Endothelial cell of umbilical vein (primary cell): ENCODE data around the gene PEX7. TPM values are rescaled to one million over a fixed set of nuclear protein-coding genes. Genes with fewer than 3 reads are reported as not detected.

ENCODE experiments used
- BruUV-seq: library from RNA; stranded (reverse); fragments of 400-500 nt; replicated peaks from 2 replicates; lab custom pipeline; 2021; lab: Mats Ljungman, UMichigan
- CTCF ChIA-PET: fragments of 300-600, 350-600 bp; sonication (Branson Sonifier 250); formaldehyde crosslinking; loops from one replicate; lab custom pipeline; 2021; ENCODE audit warnings: antibody characterized with exemption, inconsistent platforms; lab: Charles Lee
- POLR2A ChIA-PET: fragments of 300-600, 350-600 bp; sonication (Branson Sonifier 250); formaldehyde crosslinking; loops from one replicate; lab custom pipeline; 2021; ENCODE audit warnings: antibody characterized with exemption, inconsistent platforms; lab: Charles Lee
- DNase-seq: peaks from one replicate; pipeline ENCODE4 v3.0.0-alpha.2; 2011; ENCODE audit warnings: low read depth, low spot score
- FAIRE-seq: peaks from 2 replicates; lab custom pipeline; 2011; peaks lifted over from hg19 to GRCh38; lab: Jason Lieb, UNC
- H2AFZ ChIP-seq: 2 replicates; pipeline ENCODE4 v1.6.0; 2012; ENCODE audit warnings: low read depth, low read length, control low read depth, inconsistent platforms
- H3K27ac ChIP-seq: 2 replicates; pipeline ENCODE4 v1.5.1; 2011; ENCODE audit warnings: low read depth, mild to moderate bottlenecking, control low read depth, low read length, moderate library complexity; ENCODE audit not compliant: insufficient read depth
- H3K27me3 ChIP-seq, 2 experiments: 2 replicates each; pipeline versions ENCODE4 v1.6.0 to v1.6.1; 2011; ENCODE audit warnings: low read length in 2 of 2, mixed read lengths in 1 of 2; ENCODE audit not compliant: control insufficient read depth in 2 of 2, insufficient read depth in 2 of 2
- H3K36me3 ChIP-seq, 2 experiments: 2 replicates in 1 of 2; 3 replicates in 1 of 2; pipeline ENCODE4 v1.5.1; 2011; ENCODE audit warnings: low read length in 2 of 2, mild to moderate bottlenecking in 1 of 2, moderate library complexity in 1 of 2; ENCODE audit not compliant: control insufficient read depth in 2 of 2, insufficient read depth in 2 of 2; ENCODE audit errors: extremely low read depth in 1 of 2
- H3K4me1 ChIP-seq: 3 replicates; pipeline ENCODE4 v1.5.1; 2011; ENCODE audit warnings: mild to moderate bottlenecking, low read length; ENCODE audit not compliant: control insufficient read depth, insufficient read depth; ENCODE audit errors: extremely low read depth
- H3K4me2 ChIP-seq: 2 replicates; pipeline ENCODE4 v1.6.1; 2011; ENCODE audit warnings: low read length, control low read depth, mixed read lengths; ENCODE audit not compliant: insufficient read depth
- H3K4me3 ChIP-seq, 3 experiments: fragments of 200-600 bp in 1 of 3; sonication (generic), shearing (Covaris generic) in 1 of 3; replicated peaks in 1 of 3; 2 replicates each; pipeline ENCODE4 v1.5.1; 2011 to 2016; ENCODE audit warnings: control low read depth in 3 of 3, low read length in 3 of 3, mild to moderate bottlenecking in 2 of 3, inconsistent platforms in 1 of 3, low read depth in 1 of 3, moderate library complexity in 1 of 3; ENCODE audit not compliant: insufficient read depth in 1 of 3
- H3K79me2 ChIP-seq: 2 replicates; pipeline ENCODE4 v1.6.0; 2012; ENCODE audit warnings: low read length, inconsistent platforms; ENCODE audit not compliant: control insufficient read depth, insufficient read depth
- H3K9ac ChIP-seq: replicated peaks from 2 replicates; pipeline ENCODE3; 2011; ENCODE audit warnings: low read length, control low read depth; ENCODE audit not compliant: insufficient read depth; ENCODE audit errors: extremely low read depth
- H3K9me1 ChIP-seq: replicated peaks from 3 replicates; pipeline ENCODE4 v1.6.0; 2011; ENCODE audit warnings: mild to moderate bottlenecking, low read length; ENCODE audit not compliant: control insufficient read depth, insufficient read depth; ENCODE audit errors: extremely low read depth
- H3K9me3 ChIP-seq: replicated peaks from 2 replicates; pipeline ENCODE4 v1.5.1; 2012; ENCODE audit warnings: low read length, inconsistent platforms; ENCODE audit not compliant: control insufficient read depth, insufficient read depth
- H4K20me1 ChIP-seq: replicated peaks from 2 replicates; pipeline ENCODE3; 2011; ENCODE audit warnings: mild to moderate bottlenecking, low read length; ENCODE audit not compliant: control insufficient read depth, insufficient read depth; ENCODE audit errors: extremely low read depth
- EZH2 ChIP-seq: IDR thresholded peaks from 2 replicates; pipeline ENCODE4 v1.6.1; 2012; ENCODE audit warnings: borderline replicate concordance, low read depth, mild to moderate bottlenecking, moderate library complexity, low read length, inconsistent platforms; ENCODE audit not compliant: severe bottlenecking
- FOS ChIP-seq: IDR thresholded peaks from 2 replicates; pipeline ENCODE4 v1.6.1; 2011; ENCODE audit warnings: mild to moderate bottlenecking, low read length, moderate library complexity, borderline replicate concordance; ENCODE audit not compliant: insufficient read depth
- GATA2 ChIP-seq: IDR thresholded peaks from 2 replicates; pipeline ENCODE4 v1.7.0; 2011; ENCODE audit warnings: low read depth, mild to moderate bottlenecking, moderate library complexity, mixed read lengths, low read length; ENCODE audit not compliant: insufficient read length, insufficient read depth
- JUN ChIP-seq: IDR thresholded peaks from 2 replicates; pipeline ENCODE4 v1.6.1; 2011; ENCODE audit warnings: borderline replicate concordance, low read depth; ENCODE audit not compliant: insufficient read length, insufficient read depth
- MAX ChIP-seq: IDR thresholded peaks from 2 replicates; pipeline ENCODE4 v1.6.1; 2011; ENCODE audit not compliant: insufficient read depth, insufficient read length
- MYC ChIP-seq: IDR thresholded peaks from one replicate; pipeline ENCODE4 v1.6.1; 2011; ENCODE audit warnings: mild to moderate bottlenecking, low read depth, low read length
- POLR2A ChIP-seq: IDR thresholded peaks from 2 replicates; pipeline ENCODE4 v1.6.1; 2012; ENCODE audit warnings: low read depth, mild to moderate bottlenecking, control low read depth, low read length
- POLR2AphosphoS5 ChIP-seq: IDR thresholded peaks from 2 replicates; pipeline ENCODE4 v1.6.1; 2012; ENCODE audit warnings: low read depth, mild to moderate bottlenecking, control low read depth, low read length, moderate library complexity; ENCODE audit not compliant: insufficient read depth
- dilution Hi-C: fragments of 300-500 bp; cut with MboI; formaldehyde crosslinking; loops from one replicate; pipeline ENCODE4 v1.15.0; 2019; ENCODE audit warnings: low sequenced_read_pairs; ENCODE audit not compliant: extremely low pct_ligation_motif_present
- intact Hi-C: fragments of 100-400 bp; cut with micrococcal nuclease; formaldehyde crosslinking; loops from one replicate; pipeline ENCODE4 v1.10.0; 2022
- polyA plus RNA-seq, 4 experiments: library from polyadenylated mRNA; depleted of rRNA in 3 of 4; stranded (reverse) in 3 of 4; unstranded in 1 of 4; fragments of >200 nt; gene quantifications; 2 replicates each; pipeline versions ENCODE4 v1.2.1 to v1.2.3, GENCODE V29; 2011 to 2012; ENCODE audit warnings: missing spikeins in 1 of 4
- total RNA-seq: library from RNA; stranded (reverse); gene quantifications from 2 replicates; pipeline ENCODE4 v1.2.3, GENCODE V29; 2021
- TF ChIP-seq, protein P1 (sequence below), 2 donors: IDR thresholded peaks; 1 replicate in 1 of 2; 2 replicates in 1 of 2; pipeline ENCODE4 v1.5.1; 2011; ENCODE audit warnings: low read length in 2 of 2, mild to moderate bottlenecking in 2 of 2, moderate library complexity in 2 of 2, control low read depth in 1 of 2, inconsistent platforms in 1 of 2, low read depth in 1 of 2; ENCODE audit not compliant: insufficient read depth in 1 of 2; ENCODE audit errors: extremely low read depth in 1 of 2

PEX7 gene
- total and polyA plus RNA-seq, 2 donors (not counting 3 experiments of a cell fraction or from before 2014, with no cell fraction given) = 3.7 to 5.7 TPM

DNA sequence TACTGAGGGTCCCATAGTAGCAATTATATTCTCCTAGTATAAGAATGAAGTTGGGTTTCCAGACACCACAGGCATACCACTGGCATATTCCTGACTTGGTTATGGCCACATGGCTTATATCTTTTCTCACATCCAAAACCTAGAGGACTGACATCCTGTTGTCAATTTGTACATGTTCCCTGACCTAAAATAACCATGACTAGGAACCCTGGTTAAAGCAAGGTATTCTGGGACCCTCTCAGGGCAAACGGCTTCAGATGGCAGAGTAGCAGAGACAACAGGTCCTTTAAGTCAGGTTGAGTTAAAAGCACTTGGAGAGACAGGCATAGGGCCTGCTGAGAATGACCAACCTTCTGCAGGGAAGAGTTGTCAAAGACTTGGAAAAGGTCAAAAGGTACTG is 42.7 kb upstream of the PEX7 start:
- BruUV-seq = no TSS peak
- H3K9me1 ChIP-seq = no peaks in the 10 kb centered on the region
- H2AFZ ChIP-seq = no peak overlapping the region
- H3K4me1 ChIP-seq = peaks cover 22% of the 10 kb centered on the region
- dilution Hi-C loops = no loop called here
- intact Hi-C loops = loop anchor here (5.0 to 10.0 kb wide), 2 partner anchors 42 to 1285 kb away; partner anchors contain the start of gene AHI1
- no peaks in the 10 kb centered on the region for H4K20me1 ChIP-seq
- no peaks in the 10 kb centered on the region for H3K27me3 ChIP-seq
- FAIRE-seq = no peak
- H3K79me2 ChIP-seq = peaks cover 13% of the 10 kb centered on the region
- H3K27ac ChIP-seq = no peak overlapping the region
- H3K4me3 ChIP-seq = no peak overlapping the region
- ChIA-PET CTCF (no interaction called here), POLR2A (no interaction called here)
- TF ChIP-seq EZH2 (no peak), POLR2AphosphoS5 (no peak), JUN (no peak), FOS (no peak), POLR2A (no peak), MYC (no peak), GATA2 (no peak), MAX (no peak)
- TF ChIP-seq, protein P1, sequence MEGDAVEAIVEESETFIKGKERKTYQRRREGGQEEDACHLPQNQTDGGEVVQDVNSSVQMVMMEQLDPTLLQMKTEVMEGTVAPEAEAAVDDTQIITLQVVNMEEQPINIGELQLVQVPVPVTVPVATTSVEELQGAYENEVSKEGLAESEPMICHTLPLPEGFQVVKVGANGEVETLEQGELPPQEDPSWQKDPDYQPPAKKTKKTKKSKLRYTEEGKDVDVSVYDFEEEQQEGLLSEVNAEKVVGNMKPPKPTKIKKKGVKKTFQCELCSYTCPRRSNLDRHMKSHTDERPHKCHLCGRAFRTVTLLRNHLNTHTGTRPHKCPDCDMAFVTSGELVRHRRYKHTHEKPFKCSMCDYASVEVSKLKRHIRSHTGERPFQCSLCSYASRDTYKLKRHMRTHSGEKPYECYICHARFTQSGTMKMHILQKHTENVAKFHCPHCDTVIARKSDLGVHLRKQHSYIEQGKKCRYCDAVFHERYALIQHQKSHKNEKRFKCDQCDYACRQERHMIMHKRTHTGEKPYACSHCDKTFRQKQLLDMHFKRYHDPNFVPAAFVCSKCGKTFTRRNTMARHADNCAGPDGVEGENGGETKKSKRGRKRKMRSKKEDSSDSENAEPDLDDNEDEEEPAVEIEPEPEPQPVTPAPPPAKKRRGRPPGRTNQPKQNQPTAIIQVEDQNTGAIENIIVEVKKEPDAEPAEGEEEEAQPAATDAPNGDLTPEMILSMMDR (IDR thresholded peaks at IDR 0.05; ENCODE audit: extremely low read depth in 1 of 2, insufficient read depth in 1 of 2, low read depth in 1 of 2, low read length in 2 of 2) = no peak
- no peak overlapping the region for H3K9ac ChIP-seq
- DNase-seq = no peak
- no peak overlapping the region for H3K4me2 ChIP-seq
- H3K9me3 ChIP-seq = no peaks in the 10 kb centered on the region
- H3K36me3 ChIP-seq = no peaks in the 10 kb centered on the region
